ENCODE data around the gene SERPINA5.

The SERPINA5 gene

GRCh38 chr14:94596361-94596760 is 15.1 kb downstream of the SERPINA5 start:
- H3K27me3 Mint-ChIP-seq (ENCODE audit: low read depth): peaks cover 15% of the 10 kb centered on the region
- H3K27ac Mint-ChIP-seq: no peak overlapping the region
- H3K9me3 Mint-ChIP-seq: no peaks in the 10 kb centered on the region
- peaks cover 26% of the 10 kb centered on the region for H3K4me1 Mint-ChIP-seq
- no peaks in the 10 kb centered on the region for H3K36me3 Mint-ChIP-seq (ENCODE audit: low read depth)
- H3K4me3 Mint-ChIP-seq: no peak overlapping the region
- no peak for TF ChIP-seq CTCF (IDR thresholded peaks at IDR 0.05; ENCODE audit: unreplicated experiment in 3 of 3)

GRCh38 chr14:94597788-94598187 is 16.6 kb downstream of the SERPINA5 start:
- Mint-ChIP-seq H3K9me3 (no peaks in the 10 kb centered on the region), H3K36me3 (ENCODE audit: low read depth) (no peaks in the 10 kb centered on the region), H3K4me3 (no peak overlapping the region), H3K27me3 (ENCODE audit: low read depth) (peaks cover 12% of the 10 kb centered on the region), H3K4me1 (peaks cover 34% of the 10 kb centered on the region), H3K27ac (no peak overlapping the region)
- no peak for TF ChIP-seq CTCF (IDR thresholded peaks at IDR 0.05; ENCODE audit: unreplicated experiment in 3 of 3)

- Mint-ChIP-seq H3K4me3 (no peak overlapping the region), H3K4me1 (peaks cover 34% of the 10 kb centered on the region), H3K9me3 (no peaks in the 10 kb centered on the region), H3K27ac (peak overlapping the region; percentile 88 to 94 (median 90)), H3K36me3 (ENCODE audit: low read depth) (no peaks in the 10 kb centered on the region), H3K27me3 (ENCODE audit: low read depth) (peaks cover 10% of the 10 kb centered on the region)
- TF ChIP-seq CTCF (IDR thresholded peaks at IDR 0.05; ENCODE audit: unreplicated experiment in 3 of 3): no peak
Observed at GRCh38 chr14:94598506-94598815, 17.2 kb downstream of the SERPINA5 start.

GRCh38 chr14:94598816-94599655 is 17.8 kb downstream of the SERPINA5 start:
- Mint-ChIP-seq H3K27me3 (ENCODE audit: low read depth) (peaks cover 7% of the 10 kb centered on the region), H3K4me3 (no peak overlapping the region), H3K36me3 (ENCODE audit: low read depth) (no peaks in the 10 kb centered on the region), H3K4me1 (peaks cover 34% of the 10 kb centered on the region), H3K27ac (peak overlapping the region; percentile 88 to 94 (median 90)), H3K9me3 (no peaks in the 10 kb centered on the region)
- TF ChIP-seq CTCF (IDR thresholded peaks at IDR 0.05; ENCODE audit: unreplicated experiment in 3 of 3): no peak

GRCh38 chr14:94599656-94600004 is 18.4 kb downstream of the SERPINA5 start:
- TF ChIP-seq CTCF (IDR thresholded peaks at IDR 0.05; ENCODE audit: unreplicated experiment in 3 of 3): no peak
- peaks cover 34% of the 10 kb centered on the region for H3K4me1 Mint-ChIP-seq
- H3K4me3 Mint-ChIP-seq: no peak overlapping the region
- no peaks in the 10 kb centered on the region for H3K36me3 Mint-ChIP-seq (ENCODE audit: low read depth)
- H3K27me3 Mint-ChIP-seq (ENCODE audit: low read depth): peaks cover 7% of the 10 kb centered on the region
- H3K27ac Mint-ChIP-seq: peak overlapping the region; percentile 88 to 94 (median 90)
- H3K9me3 Mint-ChIP-seq: no peaks in the 10 kb centered on the region

GRCh38 chr14:94600148-94600545 is 18.9 kb downstream of the SERPINA5 start:
- Mint-ChIP-seq H3K36me3 (ENCODE audit: low read depth) (no peaks in the 10 kb centered on the region), H3K4me3 (no peak overlapping the region), H3K27ac (no peak overlapping the region), H3K9me3 (no peaks in the 10 kb centered on the region), H3K27me3 (ENCODE audit: low read depth) (peaks cover 7% of the 10 kb centered on the region), H3K4me1 (peaks cover 34% of the 10 kb centered on the region)
- TF ChIP-seq CTCF (IDR thresholded peaks at IDR 0.05; ENCODE audit: unreplicated experiment in 3 of 3): no peak

Measured in nephron (organoid).